ENCODE measurements around the gene USO1.
A peak's percentile ranks its signal among the peaks of the same experiment; 100 is the strongest.
"Not testable (repeated sequence)": the region's sequence is repeated elsewhere in the genome, so short reads cannot be mapped to it uniquely, and the experiment has no call there.

USO1 gene

GRCh38 chr4:75752637-75753036 is 28.3 kb downstream of the USO1 start:
- DNase-seq: no peak

- no peak for DNase-seq
Measured at GRCh38 chr4:75769036-75769435, 44.7 kb downstream of the USO1 start.

- DNase-seq: no peak
Measured at GRCh38 chr4:75771607-75772006, 47.2 kb downstream of the USO1 start.

GRCh38 chr4:75777589-75777988 is 53.2 kb downstream of the USO1 start:
- DNase-seq: no peak

GRCh38 chr4:75779105-75779757 is 54.9 kb downstream of the USO1 start:
- no peak for DNase-seq

GRCh38 chr4:75781305-75781704 is 56.9 kb downstream of the USO1 start:
- DNase-seq: no peak

GRCh38 chr4:75786526-75786925 is 62.1 kb downstream of the USO1 start:
- DNase-seq: no peak

DNA sequence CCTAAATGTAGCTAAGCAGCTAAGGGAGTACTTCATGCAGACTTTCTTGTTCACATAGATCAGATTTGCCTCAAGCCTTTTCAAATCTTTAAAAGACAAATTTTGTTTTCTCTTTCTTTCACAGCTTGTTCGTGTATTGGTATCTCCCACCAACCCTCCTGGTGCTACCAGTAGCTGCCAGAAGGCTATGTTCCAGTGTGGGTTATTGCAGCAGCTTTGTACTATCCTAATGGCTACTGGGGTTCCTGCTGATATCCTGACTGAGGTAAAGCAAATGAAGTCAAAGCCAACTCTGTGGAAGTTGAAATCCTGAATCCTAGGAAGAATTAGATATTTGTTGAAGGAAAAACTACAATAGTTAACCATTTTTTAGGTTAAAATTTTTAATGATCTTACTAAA is 62.6 kb downstream of the USO1 start:
- DNase-seq: peak; percentile 4

DNA sequence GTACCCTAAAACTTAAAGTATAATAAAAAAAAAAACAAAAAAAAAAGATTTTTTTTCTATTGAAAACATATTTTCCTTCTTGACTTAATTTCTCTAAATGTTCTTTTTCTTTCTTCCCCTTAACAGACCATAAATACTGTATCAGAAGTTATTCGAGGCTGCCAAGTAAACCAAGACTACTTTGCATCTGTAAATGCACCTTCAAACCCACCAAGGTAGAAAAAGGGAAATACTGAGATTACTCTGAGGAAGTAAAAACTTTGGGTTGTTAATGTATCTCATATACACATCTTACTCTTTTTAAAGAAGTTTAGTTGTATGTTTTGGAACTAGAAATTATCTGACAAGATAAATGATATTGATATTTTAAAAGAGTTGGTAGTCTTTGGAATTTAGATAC is 65.6 kb downstream of the USO1 start:
- DNase-seq: no peak

GRCh38 chr4:75800972-75801371 is 76.6 kb downstream of the USO1 start:
- DNase-seq: no peak

- not testable (repeated sequence) for DNase-seq
Measured at GRCh38 chr4:75806035-75806434, 81.7 kb downstream of the USO1 start.

DNA sequence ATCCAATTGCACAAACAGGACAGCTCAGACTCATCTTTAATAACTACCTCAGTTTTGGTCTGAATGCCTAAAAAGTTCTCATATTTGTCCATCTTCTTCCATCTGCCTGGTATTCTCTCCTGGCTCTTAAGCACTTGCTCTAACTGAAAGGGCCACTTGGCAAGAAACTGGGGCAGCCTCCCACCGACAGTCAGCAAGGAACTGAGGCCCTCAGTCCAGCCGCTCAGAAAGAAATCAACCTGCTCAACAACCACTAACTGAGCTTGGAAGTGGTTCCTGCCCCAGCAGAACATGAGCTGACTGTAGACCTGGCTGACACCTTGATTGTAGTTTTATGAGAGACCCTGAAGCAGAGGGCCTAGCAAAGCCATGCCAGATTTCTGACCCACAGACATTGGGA is 93.5 kb downstream of the USO1 start:
- DNase-seq: no peak

DNA sequence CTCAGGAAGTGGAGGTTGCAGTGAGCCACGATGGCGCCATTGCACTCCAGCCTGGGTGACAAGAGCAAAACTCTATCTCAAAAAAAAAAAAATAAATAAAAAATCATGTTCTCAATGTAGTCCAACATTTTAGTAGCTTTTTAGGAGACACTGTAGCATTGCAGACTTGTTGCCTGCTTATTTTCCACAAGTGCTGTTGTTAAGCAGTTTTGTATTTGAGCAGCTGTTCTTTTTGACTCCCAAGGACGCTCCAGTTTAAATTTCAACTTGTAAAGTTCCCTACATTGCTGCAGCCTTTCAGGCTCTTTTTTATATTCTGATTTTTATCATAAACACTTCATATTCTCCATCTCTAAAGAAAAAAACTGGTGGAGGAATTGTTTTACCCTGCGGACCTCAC is 94.7 kb downstream of the USO1 start:
- no peak for DNase-seq

- no peak for DNase-seq
Measured at GRCh38 chr4:75820197-75820596, 95.8 kb downstream of the USO1 start.

DNA sequence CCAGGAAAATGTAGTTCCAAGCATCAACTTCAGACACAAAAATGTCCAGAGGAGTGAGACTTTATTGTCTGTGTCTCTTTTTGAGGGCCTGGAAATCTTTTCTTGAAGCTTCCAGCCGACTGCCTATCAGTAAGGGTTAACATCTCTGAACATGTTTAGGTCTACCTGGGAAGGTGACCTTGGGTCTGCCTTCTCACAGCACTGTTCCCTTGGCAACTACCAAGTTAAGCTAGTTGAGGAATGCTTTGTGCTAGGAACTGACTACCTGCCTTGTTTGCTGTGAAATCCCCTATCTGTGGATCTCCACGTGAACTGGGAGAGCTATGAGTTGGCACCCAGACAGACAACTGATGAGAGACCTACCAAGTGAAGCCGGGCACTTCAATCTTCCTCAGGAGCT is 96.3 kb downstream of the USO1 start:
- DNase-seq: no peak

- no peak for DNase-seq
Measured at GRCh38 chr4:75821216-75821615, 96.8 kb downstream of the USO1 start.

DNA sequence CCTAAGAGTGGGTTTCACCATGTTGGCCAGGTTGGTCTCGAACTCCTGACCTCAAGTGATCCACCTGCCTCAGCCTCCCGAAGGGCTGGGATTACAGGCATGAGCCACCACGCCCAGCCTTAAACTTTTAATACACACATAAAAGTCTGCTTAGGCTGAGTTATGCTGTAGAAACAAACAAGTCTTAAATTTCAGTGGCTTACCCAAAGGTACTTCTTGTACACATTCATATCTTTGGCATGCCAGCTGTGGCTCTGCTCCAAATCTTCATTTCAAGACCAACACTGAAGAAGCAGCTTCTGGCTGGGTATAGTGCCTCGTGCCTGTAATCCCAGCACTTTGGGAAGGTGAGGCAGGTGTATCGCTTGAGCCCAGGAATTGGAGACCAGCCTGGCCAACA is 97.6 kb downstream of the USO1 start:
- DNase-seq: no peak

- no peak for DNase-seq
Measured at GRCh38 chr4:75822416-75822815, 98.0 kb downstream of the USO1 start.

GRCh38 chr4:75823812-75824211 is 99.4 kb downstream of the USO1 start:
- no peak for DNase-seq

DNA sequence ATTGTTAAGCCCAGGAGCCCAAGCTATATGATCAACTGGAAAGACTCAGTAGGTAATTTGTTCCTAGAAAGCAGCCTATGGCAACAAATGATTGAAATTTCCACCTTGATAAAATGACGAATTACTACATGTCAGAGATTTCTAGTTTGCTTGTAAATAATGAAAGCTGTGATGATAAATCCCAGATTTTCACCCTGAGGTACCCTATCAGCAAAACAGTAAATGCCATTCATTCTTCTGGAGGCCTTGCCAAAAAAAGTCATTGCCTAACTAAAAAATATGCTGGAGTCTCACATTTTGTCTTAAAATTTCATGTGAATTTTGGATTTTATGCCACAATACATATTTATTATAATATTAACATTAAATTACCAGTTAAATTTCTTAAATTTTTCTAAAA is 106.5 kb downstream of the USO1 start:
- DNase-seq: no peak

DNA sequence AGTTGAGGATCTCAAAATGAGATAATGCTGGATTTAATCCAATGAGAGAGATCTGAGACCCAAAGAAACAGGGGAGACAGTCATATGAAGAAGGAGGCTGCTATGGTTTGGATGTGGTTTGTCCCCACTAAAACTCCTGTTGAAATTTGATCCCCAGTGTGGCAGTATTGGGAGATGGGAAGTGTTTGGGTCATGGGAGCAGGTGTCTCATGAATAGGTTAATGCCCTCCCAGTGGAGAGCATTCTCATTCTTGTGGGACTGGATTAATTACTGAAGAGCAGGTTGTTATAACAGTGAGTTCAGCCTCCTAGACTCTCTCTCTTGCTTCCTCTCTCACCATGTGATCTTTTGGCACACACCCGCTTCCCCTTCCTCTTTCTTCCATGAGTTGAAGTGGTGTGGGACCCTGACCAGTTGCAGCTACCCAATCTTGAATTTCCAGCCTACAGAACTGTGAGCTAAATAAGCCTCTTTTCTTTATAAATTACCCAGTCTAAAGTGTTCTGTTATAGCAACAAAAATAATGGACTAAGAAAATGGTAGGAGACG is 107.6 kb downstream of the USO1 start:
- no peak for DNase-seq

DNA sequence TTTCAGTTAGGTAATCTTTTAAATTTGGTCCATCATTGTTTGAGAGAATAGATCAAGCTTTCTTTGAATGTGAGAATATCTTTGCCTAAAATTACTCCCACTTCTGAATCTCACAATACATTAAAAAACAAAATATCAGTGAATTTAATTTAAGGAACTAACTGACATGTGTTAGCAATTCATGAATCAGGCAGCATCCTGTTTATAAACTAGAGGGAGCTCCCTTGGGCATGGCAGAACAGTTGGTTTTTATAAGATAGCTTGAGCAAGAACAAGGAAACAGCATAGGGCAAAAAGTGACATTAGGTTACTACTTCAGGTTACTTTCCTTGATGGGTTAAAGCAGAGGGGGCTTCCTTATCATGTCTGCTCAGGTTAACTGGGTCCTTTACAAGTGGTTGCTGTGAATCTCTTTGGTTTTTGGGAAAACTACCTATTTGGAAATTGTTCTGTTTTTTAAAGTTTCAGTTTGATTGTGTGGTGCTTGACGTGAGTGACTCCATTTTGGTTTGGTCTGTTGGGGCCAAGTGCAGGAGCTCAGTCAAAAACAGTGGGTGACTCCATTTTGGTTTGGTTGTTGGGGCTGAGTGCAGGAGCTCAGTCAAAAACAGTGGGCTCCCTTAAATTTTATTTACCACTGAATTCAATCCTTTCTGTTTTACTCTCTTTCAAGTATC is 109.9 kb downstream of the USO1 start:
- DNase-seq: no peak

GRCh38 chr4:75834772-75835154 is 110.4 kb downstream of the USO1 start:
- DNase-seq: no peak

Data from right kidney (tissue), 1 donor.